Epithelial cell of esophagus (primary cell): ENCODE measurements around the gene INO80B.

Experiments
- DNase-seq: peaks from one replicate; pipeline ENCODE4 v3.0.0; 2010; ENCODE audit warnings: low read depth
- H3K4me3 ChIP-seq: 2 replicates; pipeline ENCODE4 v1.5.1; 2011; ENCODE audit warnings: mild to moderate bottlenecking, low read length, control low read depth
- CTCF ChIP-seq: IDR thresholded peaks from 2 replicates; pipeline ENCODE4 v1.5.1; 2011; ENCODE audit warnings: low read depth, mild to moderate bottlenecking, low read length, control low read depth, inconsistent platforms; ENCODE audit not compliant: insufficient read depth; ENCODE audit errors: missing control alignments

Gene INO80B

GRCh38 chr2:74415762-74416395 is 39.0 kb upstream of the INO80B start:
- no peak for DNase-seq
- TF ChIP-seq CTCF, result no peak
- no peak overlapping the region for H3K4me3 ChIP-seq

- no peak overlapping the region for H3K4me3 ChIP-seq
- DNase-seq, result no peak
- TF ChIP-seq CTCF, result no peak
These were observed 38.1 kb upstream of the INO80B start for GRCh38 chr2:74416778-74417177.

GRCh38 chr2:74417197-74417596 is 37.7 kb upstream of the INO80B start:
- TF ChIP-seq CTCF, result no peak
- no peak for DNase-seq
- no peak overlapping the region for H3K4me3 ChIP-seq

- no peak for TF ChIP-seq CTCF
- H3K4me3 ChIP-seq, result no peak overlapping the region
- DNase-seq, result no peak
These were observed 37.1 kb upstream of the INO80B start for GRCh38 chr2:74417763-74418162.

GRCh38 chr2:74418312-74418711 is 36.6 kb upstream of the INO80B start:
- DNase-seq, result no peak
- H3K4me3 ChIP-seq, result no peak overlapping the region
- TF ChIP-seq CTCF, result no peak

- no peak overlapping the region for H3K4me3 ChIP-seq
These were observed 35.5 kb upstream of the INO80B start for GRCh38 chr2:74419345-74419744.

More at GRCh38 chr2:74419345-74419744, 35.5 kb upstream of the INO80B start:
- DNase-seq, result no peak
- TF ChIP-seq CTCF, result no peak
